SK-N-SH (cell line): ENCODE data around the gene ADAMTS10.

ENCODE experiments used
- MXI1 ChIP-seq: IDR thresholded peaks from 2 replicates; pipeline ENCODE4 v1.6.1; 2012; ENCODE audit warnings: mild to moderate bottlenecking, low read depth, low read length, improper control_type of control experiment
- NRF1 ChIP-seq: IDR thresholded peaks from 2 replicates; pipeline ENCODE4 v1.6.1; 2012; ENCODE audit warnings: low read depth, mild to moderate bottlenecking, low read length
- RCOR1 ChIP-seq: fragments of 150-350 bp; IDR thresholded peaks from 2 replicates; pipeline ENCODE4 v1.6.1; 2017; ENCODE audit warnings: antibody characterized with exemption, low read length
- SIN3A ChIP-seq: IDR thresholded peaks from 2 replicates; pipeline ENCODE4 v1.6.1; 2012; ENCODE audit warnings: low read depth, mild to moderate bottlenecking, low read length, moderate library complexity, borderline replicate concordance
- TAF1 ChIP-seq: IDR thresholded peaks from 2 replicates; pipeline ENCODE4 v1.6.1; 2012; ENCODE audit warnings: low read depth, mild to moderate bottlenecking, low read length, moderate library complexity, borderline replicate concordance
- TF ChIP-seq, protein P1 (sequence below): fragments of 200-600 bp; sonication (generic); IDR thresholded peaks from 2 replicates; pipeline ENCODE4 v1.6.1; 2017; ENCODE audit warnings: antibody characterized with exemption, mild to moderate bottlenecking, moderate library complexity

DNA sequence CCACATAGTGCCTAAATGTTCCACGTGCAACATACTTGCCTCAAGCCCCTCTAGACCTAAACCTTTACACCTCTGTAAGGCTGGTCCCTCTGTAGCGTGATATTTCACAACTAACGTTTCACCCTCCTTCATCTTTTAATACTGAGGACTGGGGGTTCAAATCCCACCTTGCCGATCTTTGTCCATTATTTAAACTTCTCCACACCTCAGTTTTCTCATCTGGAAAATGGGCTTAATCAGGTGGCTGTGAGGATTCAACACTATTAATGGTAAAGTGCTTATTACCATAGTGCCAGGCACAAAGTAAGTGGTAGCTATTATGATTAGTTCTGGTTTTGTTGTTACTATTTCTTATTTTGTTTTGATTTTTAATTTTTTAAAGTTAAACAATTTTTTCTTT is 7.5 kb upstream of the ADAMTS10 start:
- TF ChIP-seq TAF1: no peak
- TF ChIP-seq, protein P1, sequence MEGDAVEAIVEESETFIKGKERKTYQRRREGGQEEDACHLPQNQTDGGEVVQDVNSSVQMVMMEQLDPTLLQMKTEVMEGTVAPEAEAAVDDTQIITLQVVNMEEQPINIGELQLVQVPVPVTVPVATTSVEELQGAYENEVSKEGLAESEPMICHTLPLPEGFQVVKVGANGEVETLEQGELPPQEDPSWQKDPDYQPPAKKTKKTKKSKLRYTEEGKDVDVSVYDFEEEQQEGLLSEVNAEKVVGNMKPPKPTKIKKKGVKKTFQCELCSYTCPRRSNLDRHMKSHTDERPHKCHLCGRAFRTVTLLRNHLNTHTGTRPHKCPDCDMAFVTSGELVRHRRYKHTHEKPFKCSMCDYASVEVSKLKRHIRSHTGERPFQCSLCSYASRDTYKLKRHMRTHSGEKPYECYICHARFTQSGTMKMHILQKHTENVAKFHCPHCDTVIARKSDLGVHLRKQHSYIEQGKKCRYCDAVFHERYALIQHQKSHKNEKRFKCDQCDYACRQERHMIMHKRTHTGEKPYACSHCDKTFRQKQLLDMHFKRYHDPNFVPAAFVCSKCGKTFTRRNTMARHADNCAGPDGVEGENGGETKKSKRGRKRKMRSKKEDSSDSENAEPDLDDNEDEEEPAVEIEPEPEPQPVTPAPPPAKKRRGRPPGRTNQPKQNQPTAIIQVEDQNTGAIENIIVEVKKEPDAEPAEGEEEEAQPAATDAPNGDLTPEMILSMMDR: no peak
- no peak for TF ChIP-seq RCOR1
- no peak for TF ChIP-seq MXI1
- TF ChIP-seq SIN3A: no peak
- TF ChIP-seq NRF1: no peak
